Measurements from ENCODE around the gene TNS3.

Gene TNS3

GRCh38 chr7:47539398-47540052, 42.4 kb downstream of the TNS3 start:
- DNase-seq, result no peak

- DNase-seq, result no peak
These were observed 43.0 kb downstream of the TNS3 start for GRCh38 chr7:47538846-47539311.

GRCh38 chr7:47537716-47538675, 43.9 kb downstream of the TNS3 start:
- no peak for DNase-seq

- DNase-seq, result no peak
These were observed 45.0 kb downstream of the TNS3 start for GRCh38 chr7:47536661-47537611.

GRCh38 chr7:47535704-47536628, 45.9 kb downstream of the TNS3 start:
- no peak for DNase-seq

- DNase-seq, result no peak
These were observed 46.7 kb downstream of the TNS3 start for GRCh38 chr7:47535035-47535703.

- DNase-seq, result no peak
These were observed 47.4 kb downstream of the TNS3 start for GRCh38 chr7:47534322-47535034.

GRCh38 chr7:47531584-47532492, 50.1 kb downstream of the TNS3 start:
- no peak for DNase-seq

- DNase-seq, result no peak
These were observed 51.9 kb downstream of the TNS3 start for GRCh38 chr7:47529826-47530555.

GRCh38 chr7:47529405-47529804, 52.5 kb downstream of the TNS3 start:
- DNase-seq, result no peak

GRCh38 chr7:47528471-47528870, 53.4 kb downstream of the TNS3 start:
- DNase-seq, result no peak

- no peak for DNase-seq
These were observed 55.4 kb downstream of the TNS3 start for GRCh38 chr7:47526466-47526865.

- no peak for DNase-seq
These were observed 56.8 kb downstream of the TNS3 start for GRCh38 chr7:47525066-47525623.

- no peak for DNase-seq
These were observed 58.5 kb downstream of the TNS3 start for GRCh38 chr7:47523401-47523800.

- DNase-seq, result no peak
These were observed 59.9 kb downstream of the TNS3 start for GRCh38 chr7:47521816-47522561.

GRCh38 chr7:47521011-47521795, 60.7 kb downstream of the TNS3 start:
- no peak for DNase-seq

- DNase-seq, result no peak
These were observed 61.5 kb downstream of the TNS3 start for GRCh38 chr7:47520406-47520805.

All from activated CD4-positive, alpha-beta T cell treated with anti-CD3 and anti-CD28 coated beads for 1 hour (primary cell).